IMR-90 (cell line): ENCODE results near the gene EDN3. TPM values are rescaled to one million over a fixed set of nuclear protein-coding genes. Genes with fewer than 3 reads are reported as not detected.

ENCODE experiments used
- ATAC-seq: fragments of 200-7000 bp; cut with Tn5 transposase; 2 replicates; pipeline ENCODE4 v1.9.1; 2020; ENCODE audit warnings: low read depth, mild to moderate bottlenecking, moderate library complexity
- BruUV-seq: library from RNA; stranded (reverse); fragments of 400-500 nt; replicated peaks from 2 replicates; lab custom pipeline; 2021; lab: Mats Ljungman, UMichigan
- CTCF ChIA-PET: fragments of 300-600 bp; formaldehyde crosslinking; extraction: SDS; loops from one replicate; lab custom pipeline; 2021; ENCODE audit warnings: antibody characterized with exemption; lab: Yijun Ruan, JAX
- POLR2A ChIA-PET: fragments of 300-600 bp; sonication (Branson Sonifier 250); formaldehyde crosslinking; loops from one replicate; lab custom pipeline; 2022; ENCODE audit warnings: antibody characterized with exemption; ENCODE audit not compliant: unreplicated experiment; lab: Charles Lee
- DNase-seq: peaks from one replicate; pipeline ENCODE4 v3.0.0; 2013
- H2AFZ ChIP-seq: replicated peaks from 2 replicates; pipeline ENCODE3; 2013; ENCODE audit warnings: low read length, mild to moderate bottlenecking; ENCODE audit not compliant: poor library complexity
- H2AK5ac ChIP-seq: 2 replicates; pipeline ENCODE4 v1.6.1; 2013; ENCODE audit warnings: low read depth, low read length, inconsistent platforms
- H2AK9ac ChIP-seq: replicated peaks from 2 replicates; pipeline ENCODE3; 2013; ENCODE audit warnings: mild to moderate bottlenecking, low read depth, low read length, moderate library complexity; ENCODE audit not compliant: poor library complexity
- H2BK120ac ChIP-seq: 2 replicates; pipeline ENCODE4 v1.6.1; 2013; ENCODE audit warnings: low read depth, low read length, inconsistent platforms
- H2BK15ac ChIP-seq: 3 replicates; pipeline ENCODE4 v1.6.1; 2013; ENCODE audit warnings: low read depth, low read length, inconsistent platforms
- H2BK20ac ChIP-seq: 2 replicates; pipeline ENCODE4 v1.6.1; 2013; ENCODE audit warnings: low read depth, mild to moderate bottlenecking, inconsistent platforms, low read length, moderate library complexity
- H2BK5ac ChIP-seq: 2 replicates; pipeline ENCODE4 v1.6.1; 2013; ENCODE audit warnings: mild to moderate bottlenecking, low read depth, low read length, inconsistent platforms; ENCODE audit not compliant: poor library complexity, severe bottlenecking
- H3K14ac ChIP-seq: replicated peaks from 2 replicates; pipeline ENCODE4 v1.6.1; 2013; ENCODE audit warnings: low read depth, low read length, inconsistent platforms
- H3K18ac ChIP-seq: 2 replicates; pipeline ENCODE4 v1.6.1; 2013; ENCODE audit warnings: low read depth, low read length, control low read depth
- H3K23ac ChIP-seq: 2 replicates; pipeline ENCODE4 v1.6.1; 2013; ENCODE audit warnings: low read depth, low read length, inconsistent platforms
- H3K27ac ChIP-seq: 2 replicates; pipeline ENCODE4 v1.5.1; 2013; ENCODE audit warnings: mild to moderate bottlenecking, control low read depth, low read length; ENCODE audit not compliant: insufficient read depth
- H3K27me3 ChIP-seq: 2 replicates; pipeline ENCODE4 v1.6.1; 2013; ENCODE audit warnings: low read length; ENCODE audit not compliant: control insufficient read depth, insufficient read depth
- H3K36me3 ChIP-seq: 2 replicates; pipeline ENCODE4 v1.6.1; 2013; ENCODE audit warnings: low read length, mixed read lengths; ENCODE audit not compliant: control insufficient read depth, insufficient read depth
- H3K4ac ChIP-seq: 2 replicates; pipeline ENCODE4 v1.6.1; 2013; ENCODE audit warnings: low read depth, low read length, inconsistent platforms
- H3K4me1 ChIP-seq: 2 replicates; pipeline ENCODE4 v1.6.1; 2013; ENCODE audit warnings: low read length, mixed read lengths; ENCODE audit not compliant: control insufficient read depth, insufficient read depth
- H3K4me2 ChIP-seq: 2 replicates; pipeline ENCODE4 v1.6.1; 2013; ENCODE audit warnings: low read depth, mild to moderate bottlenecking, control low read depth, low read length, moderate library complexity
- H3K4me3 ChIP-seq: 2 replicates; pipeline ENCODE4 v1.5.1; 2013; ENCODE audit warnings: low read depth, mild to moderate bottlenecking, control low read depth, low read length, moderate library complexity; ENCODE audit not compliant: insufficient read depth
- H3K56ac ChIP-seq: 2 replicates; pipeline ENCODE4 v1.6.1; 2013; ENCODE audit warnings: low read length, inconsistent platforms; ENCODE audit not compliant: insufficient read depth; ENCODE audit errors: extremely low read depth
- H3K79me1 ChIP-seq, 2 experiments: 2 replicates each; pipeline ENCODE4 v1.6.1; 2013; ENCODE audit warnings: low read length in 2 of 2, inconsistent platforms in 1 of 2, low read depth in 1 of 2
- H3K9ac ChIP-seq: 2 replicates; pipeline ENCODE4 v1.6.1; 2013; ENCODE audit warnings: low read depth, low read length, control low read depth
- H3K9me1 ChIP-seq: 2 replicates; pipeline ENCODE4 v1.6.1; 2013; ENCODE audit warnings: low read length, inconsistent platforms; ENCODE audit not compliant: insufficient read depth
- H3K9me3 ChIP-seq: 2 replicates; pipeline ENCODE4 v1.6.1; 2013; ENCODE audit warnings: low read length; ENCODE audit not compliant: control insufficient read depth, insufficient read depth
- H4K20me1 ChIP-seq: 2 replicates; pipeline ENCODE4 v1.6.1; 2013; ENCODE audit warnings: low read length, inconsistent platforms; ENCODE audit not compliant: insufficient read depth
- H4K5ac ChIP-seq: 2 replicates; pipeline ENCODE4 v1.6.1; 2013; ENCODE audit warnings: mild to moderate bottlenecking, low read depth, low read length, control low read depth
- H4K8ac ChIP-seq, 2 experiments: 2 replicates each; pipeline ENCODE4 v1.6.1; 2013; ENCODE audit warnings: low read depth in 2 of 2, low read length in 2 of 2, control low read depth in 1 of 2, inconsistent platforms in 1 of 2
- H4K91ac ChIP-seq: 2 replicates; pipeline ENCODE4 v1.6.1; 2013; ENCODE audit warnings: low read depth, low read length, inconsistent platforms; ENCODE audit not compliant: insufficient read depth
- BHLHE40 ChIP-seq: fragments of 150-350 bp; IDR thresholded peaks from 2 replicates; pipeline ENCODE4 v1.6.1; 2016; ENCODE audit warnings: mild to moderate bottlenecking, low read depth, low read length
- CHD1 ChIP-seq: IDR thresholded peaks from 2 replicates; pipeline ENCODE4 v1.6.1; 2012; ENCODE audit warnings: low read depth, low read length, improper control_type of control experiment
- POLR2A ChIP-seq: IDR thresholded peaks from 2 replicates; pipeline ENCODE4 v1.6.1; 2012; ENCODE audit warnings: mild to moderate bottlenecking, low read depth, low read length
- RAD21 ChIP-seq: IDR thresholded peaks from 2 replicates; pipeline ENCODE4 v1.6.1; 2012; ENCODE audit warnings: low read length, improper control_type of control experiment
- RCOR1 ChIP-seq: IDR thresholded peaks from 2 replicates; pipeline ENCODE4 v1.6.1; 2012; ENCODE audit warnings: mild to moderate bottlenecking, low read length, improper control_type of control experiment; ENCODE audit not compliant: insufficient replicate concordance
- SMC3 ChIP-seq: fragments of 150-350 bp; IDR thresholded peaks from 2 replicates; pipeline ENCODE4 v1.6.1; 2016; ENCODE audit warnings: low read depth, mild to moderate bottlenecking, antibody characterized with exemption, low read length, moderate library complexity
- WGBS, 2 experiments: methylation state at CpG; one replicate each; pipeline versions ENCODE4 v1.1.5 to v1.1.7; 2013; ENCODE audit warnings: missing lambda C conversion rate in 2 of 2; ENCODE audit not compliant: insufficient read length in 1 of 2; ENCODE audit errors: extremely low coverage in 2 of 2; 5-methylcytosine and 5-hydroxymethylcytosine counted together
- dilution Hi-C: fragments of 300-500 bp; cut with HindIII; formaldehyde crosslinking; loops from one replicate; pipeline ENCODE4 v1.14.3; 2018; ENCODE audit warnings: low sequenced_read_pairs; ENCODE audit not compliant: unreplicated experiment
- in situ Hi-C: fragments of 300-500 bp; cut with MboI; formaldehyde crosslinking; loops from 3 replicates; pipeline ENCODE4 v1.14.3; 2019; ENCODE audit warnings: low sequenced_read_pairs, inconsistent platforms, mixed read lengths
- intact Hi-C: fragments of 100-400 bp; cut with micrococcal nuclease; formaldehyde crosslinking; loops from 2 replicates; pipeline ENCODE4 v1.10.0; 2022
- polyA plus RNA-seq, 3 experiments: library from polyadenylated mRNA; depleted of rRNA; stranded (reverse); fragments of >200 nt; gene quantifications; 2 replicates each; pipeline ENCODE4 v1.2.3, GENCODE V29; 2012; ENCODE audit warnings: low replicate concordance in 1 of 3
- total RNA-seq: library from RNA; depleted of rRNA; stranded (reverse); fragments of >200 nt; gene quantifications from 2 replicates; pipeline ENCODE4 v1.2.3, GENCODE V29; 2012
- TF ChIP-seq, protein P1 (sequence below): fragments of 150-350 bp; IDR thresholded peaks from 2 replicates; pipeline ENCODE4 v1.6.1; 2016; ENCODE audit warnings: low read depth, mild to moderate bottlenecking, low read length, moderate library complexity, borderline replicate concordance

Gene EDN3
- total and polyA plus RNA-seq, 2 of the 4 experiments (the other 2 are of a cell fraction), result not detected

DNA sequence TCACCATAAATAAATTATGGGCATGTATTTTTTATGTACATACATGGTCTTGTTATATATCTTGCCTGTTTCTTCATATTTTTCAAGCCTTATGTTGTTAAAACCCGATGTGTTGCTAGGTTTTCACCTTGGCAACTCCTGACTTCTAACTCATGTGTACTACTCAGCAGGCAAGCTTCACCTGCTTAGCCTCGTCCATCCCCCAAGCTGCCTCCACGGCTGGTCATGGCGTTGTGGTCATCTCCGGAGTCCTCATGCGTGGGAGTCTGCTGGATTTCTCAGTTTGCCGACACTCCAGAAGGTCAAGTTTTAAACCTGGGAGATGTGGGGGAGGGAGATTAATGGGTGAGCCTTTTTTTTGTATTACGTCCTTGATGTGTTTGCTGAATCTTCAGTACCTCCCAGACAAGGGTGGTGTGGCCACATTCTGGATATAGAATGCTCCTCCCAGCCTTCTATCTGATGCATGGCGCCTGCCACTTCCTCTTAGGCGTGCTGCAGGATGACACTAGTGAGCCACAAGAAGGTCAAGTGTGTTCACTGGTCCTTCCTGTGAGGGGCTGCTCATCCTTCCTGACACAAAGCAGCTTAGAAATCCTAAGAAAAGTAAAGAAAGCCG is 26.6 kb upstream of the EDN3 start:
- in situ Hi-C loops, result no loop called here
- ChIA-PET CTCF (no interaction called here), POLR2A (no interaction called here)
- Histone ChIP-seq H4K91ac (no peak overlapping the region), H3K4ac (no peak overlapping the region), H2BK20ac (no peak overlapping the region), H3K23ac (no peak overlapping the region), H2AK5ac (no peak overlapping the region), H3K27ac (no peak overlapping the region), H3K9me1 (no peaks in the 10 kb centered on the region), H4K20me1 (no peaks in the 10 kb centered on the region), H4K8ac (no peak overlapping the region), H3K14ac (no peak overlapping the region), H3K18ac (no peak overlapping the region), H3K27me3 (no peaks in the 10 kb centered on the region; the same call in 1 of the 2 replicates), H4K5ac (no peak overlapping the region), H2BK5ac (no peak overlapping the region), H3K4me1 (no peaks in the 10 kb centered on the region), H3K4me3 (no peak overlapping the region), H2BK15ac (no peak overlapping the region), H3K56ac (no peak overlapping the region), H3K4me2 (no peak overlapping the region), H2AFZ (no peak overlapping the region), H2BK120ac (no peak overlapping the region), H3K79me1 (no peaks in the 10 kb centered on the region), H3K9ac (no peak overlapping the region), H3K36me3 (no peaks in the 10 kb centered on the region), H2AK9ac (no peak overlapping the region), H3K9me3 (no peaks in the 10 kb centered on the region; the same call in 1 of the 2 replicates)
- intact Hi-C loops, result loop anchor here (1.0 kb wide), 1 partner anchor 43 kb away; no protein-coding TSS in a partner anchor
- ATAC-seq (no peak), DNase-seq (no peak)
- dilution Hi-C loops, result no loop called here
- no TSS peak for BruUV-seq
- no peak for TF ChIP-seq CHD1
- TF ChIP-seq SMC3, result no peak
- no peak for TF ChIP-seq POLR2A
- TF ChIP-seq, protein P1, sequence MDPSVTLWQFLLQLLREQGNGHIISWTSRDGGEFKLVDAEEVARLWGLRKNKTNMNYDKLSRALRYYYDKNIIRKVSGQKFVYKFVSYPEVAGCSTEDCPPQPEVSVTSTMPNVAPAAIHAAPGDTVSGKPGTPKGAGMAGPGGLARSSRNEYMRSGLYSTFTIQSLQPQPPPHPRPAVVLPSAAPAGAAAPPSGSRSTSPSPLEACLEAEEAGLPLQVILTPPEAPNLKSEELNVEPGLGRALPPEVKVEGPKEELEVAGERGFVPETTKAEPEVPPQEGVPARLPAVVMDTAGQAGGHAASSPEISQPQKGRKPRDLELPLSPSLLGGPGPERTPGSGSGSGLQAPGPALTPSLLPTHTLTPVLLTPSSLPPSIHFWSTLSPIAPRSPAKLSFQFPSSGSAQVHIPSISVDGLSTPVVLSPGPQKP, result no peak
- TF ChIP-seq RCOR1, result no peak
- TF ChIP-seq RAD21, result no peak
- no peak for TF ChIP-seq BHLHE40
- 0% methylated on average over 1 of the region's 11 CpGs; no CpG with 5 or more reads in 1 of the 2 experiments for WGBS, 2 experiments
